ENCODE results near the gene SMPX.

DNA sequence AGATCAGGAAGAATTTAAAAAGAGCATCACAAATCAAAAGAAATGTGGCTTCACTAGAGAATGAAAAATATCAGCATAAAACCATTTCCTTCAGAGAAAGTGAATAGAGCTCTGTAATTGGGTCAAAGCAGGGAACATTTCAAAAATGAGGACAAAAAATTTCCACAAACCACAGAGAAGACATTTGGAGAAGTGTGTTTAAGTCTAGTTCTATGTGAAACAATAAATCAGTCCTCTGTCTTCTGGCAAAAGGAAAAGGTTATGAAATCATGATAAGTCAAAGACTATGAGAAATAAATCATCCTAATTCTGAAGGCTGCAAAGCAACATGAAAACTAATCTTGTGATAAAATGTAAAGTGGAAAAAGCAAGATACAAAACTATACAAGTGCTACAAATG is 27.9 kb downstream of the SMPX start:
- TF ChIP-seq, protein P1, sequence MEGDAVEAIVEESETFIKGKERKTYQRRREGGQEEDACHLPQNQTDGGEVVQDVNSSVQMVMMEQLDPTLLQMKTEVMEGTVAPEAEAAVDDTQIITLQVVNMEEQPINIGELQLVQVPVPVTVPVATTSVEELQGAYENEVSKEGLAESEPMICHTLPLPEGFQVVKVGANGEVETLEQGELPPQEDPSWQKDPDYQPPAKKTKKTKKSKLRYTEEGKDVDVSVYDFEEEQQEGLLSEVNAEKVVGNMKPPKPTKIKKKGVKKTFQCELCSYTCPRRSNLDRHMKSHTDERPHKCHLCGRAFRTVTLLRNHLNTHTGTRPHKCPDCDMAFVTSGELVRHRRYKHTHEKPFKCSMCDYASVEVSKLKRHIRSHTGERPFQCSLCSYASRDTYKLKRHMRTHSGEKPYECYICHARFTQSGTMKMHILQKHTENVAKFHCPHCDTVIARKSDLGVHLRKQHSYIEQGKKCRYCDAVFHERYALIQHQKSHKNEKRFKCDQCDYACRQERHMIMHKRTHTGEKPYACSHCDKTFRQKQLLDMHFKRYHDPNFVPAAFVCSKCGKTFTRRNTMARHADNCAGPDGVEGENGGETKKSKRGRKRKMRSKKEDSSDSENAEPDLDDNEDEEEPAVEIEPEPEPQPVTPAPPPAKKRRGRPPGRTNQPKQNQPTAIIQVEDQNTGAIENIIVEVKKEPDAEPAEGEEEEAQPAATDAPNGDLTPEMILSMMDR (IDR thresholded peaks at IDR 0.05; ENCODE audit: insufficient read depth, low read length) = no peak
- TF ChIP-seq GABPA (IDR thresholded peaks at IDR 0.05; ENCODE audit: low read depth) = no peak

All from HL-60 (cell line).